PC-3 (cell line): ENCODE data around the gene CTAGE15.
"Not testable (repeated sequence)": the region's sequence is repeated elsewhere in the genome, so short reads cannot be mapped to it uniquely, and the experiment has no call there.

ENCODE experiments used
- EZH2 ChIP-seq: fragments of 300-600 bp; sonication (generic); IDR thresholded peaks from one replicate; pipeline ENCODE4 v1.6.1; 2017; ENCODE audit warnings: antibody characterized with exemption, mild to moderate bottlenecking, low read length; ENCODE audit not compliant: unreplicated experiment
- EZH2phosphoT487 ChIP-seq: fragments of 300-600 bp; sonication (generic); IDR thresholded peaks from 2 replicates; pipeline ENCODE4 v1.6.1; 2018; ENCODE audit warnings: mild to moderate bottlenecking, antibody characterized with exemption, low read length, borderline replicate concordance
- TF ChIP-seq, protein P1 (sequence below): fragments of 300-600 bp; sonication (generic); conservative IDR thresholded peaks from 2 replicates; pipeline ENCODE4 v1.5.1; 2017; ENCODE audit warnings: antibody characterized with exemption, low read depth, mild to moderate bottlenecking, low read length

DNA sequence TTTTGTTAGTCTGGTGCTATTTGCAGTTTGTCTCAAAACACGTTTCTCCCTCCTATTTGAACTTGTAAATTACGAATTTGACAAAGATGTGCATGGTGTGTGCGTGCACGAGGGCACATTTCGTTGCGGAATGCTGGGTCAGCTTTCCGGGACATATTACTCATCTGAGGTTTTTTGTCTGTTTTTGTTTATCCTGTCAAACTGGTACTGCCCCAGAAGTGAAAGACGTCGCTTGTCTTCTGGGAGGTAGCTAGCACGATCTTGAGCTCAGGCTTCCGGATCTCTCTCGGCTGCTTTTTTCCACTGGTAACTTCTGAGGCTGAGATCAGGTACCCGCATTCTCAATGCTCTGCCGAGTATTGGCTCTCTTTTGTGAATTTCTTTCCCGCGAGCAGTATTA, 49.6 kb downstream of the CTAGE15 start:
- not testable (repeated sequence) for TF ChIP-seq EZH2, EZH2phosphoT487
- TF ChIP-seq, protein P1, sequence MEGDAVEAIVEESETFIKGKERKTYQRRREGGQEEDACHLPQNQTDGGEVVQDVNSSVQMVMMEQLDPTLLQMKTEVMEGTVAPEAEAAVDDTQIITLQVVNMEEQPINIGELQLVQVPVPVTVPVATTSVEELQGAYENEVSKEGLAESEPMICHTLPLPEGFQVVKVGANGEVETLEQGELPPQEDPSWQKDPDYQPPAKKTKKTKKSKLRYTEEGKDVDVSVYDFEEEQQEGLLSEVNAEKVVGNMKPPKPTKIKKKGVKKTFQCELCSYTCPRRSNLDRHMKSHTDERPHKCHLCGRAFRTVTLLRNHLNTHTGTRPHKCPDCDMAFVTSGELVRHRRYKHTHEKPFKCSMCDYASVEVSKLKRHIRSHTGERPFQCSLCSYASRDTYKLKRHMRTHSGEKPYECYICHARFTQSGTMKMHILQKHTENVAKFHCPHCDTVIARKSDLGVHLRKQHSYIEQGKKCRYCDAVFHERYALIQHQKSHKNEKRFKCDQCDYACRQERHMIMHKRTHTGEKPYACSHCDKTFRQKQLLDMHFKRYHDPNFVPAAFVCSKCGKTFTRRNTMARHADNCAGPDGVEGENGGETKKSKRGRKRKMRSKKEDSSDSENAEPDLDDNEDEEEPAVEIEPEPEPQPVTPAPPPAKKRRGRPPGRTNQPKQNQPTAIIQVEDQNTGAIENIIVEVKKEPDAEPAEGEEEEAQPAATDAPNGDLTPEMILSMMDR: not testable (repeated sequence)
